DND-41 (cell line): Measurements from ENCODE around the gene KIF5A.

ENCODE experiments used
- CTCF ChIP-seq: IDR thresholded peaks from 2 replicates; pipeline ENCODE4 v1.5.1; 2012; ENCODE audit warnings: borderline replicate concordance, low read length, moderate library complexity, mild to moderate bottlenecking; ENCODE audit not compliant: poor library complexity, severe bottlenecking; ENCODE audit errors: extremely low read depth
- EZH2 ChIP-seq: IDR thresholded peaks from 3 replicates; pipeline ENCODE4 v1.6.1; 2012; ENCODE audit warnings: borderline replicate concordance, low read depth, mild to moderate bottlenecking, moderate library complexity, low read length, inconsistent platforms; ENCODE audit not compliant: severe bottlenecking

- TF ChIP-seq CTCF (no peak), EZH2 (no peak)
Measured at GRCh38 chr12:57603815-57604453, 54.1 kb downstream of the KIF5A start.
